Panc1 (cell line): ENCODE data around the gene UGT1A3.

Source experiments
- CTCF ChIP-seq: fragments of 450-650 bp; IDR thresholded peaks from 2 replicates; pipeline ENCODE4 v1.5.1; 2017; ENCODE audit warnings: mild to moderate bottlenecking
- POLR2AphosphoS5 ChIP-seq: IDR thresholded peaks from 2 replicates; pipeline ENCODE4 v1.6.1; 2012; ENCODE audit warnings: mild to moderate bottlenecking, low read depth, low read length, moderate library complexity
- REST ChIP-seq, 2 experiments: IDR thresholded peaks; 2 replicates each; pipeline ENCODE4 v1.6.1; 2011 to 2012; ENCODE audit warnings: low read depth in 2 of 2, control low read depth in 1 of 2, low read length in 1 of 2, mild to moderate bottlenecking in 1 of 2, moderate library complexity in 1 of 2; ENCODE audit not compliant: insufficient read depth in 1 of 2
- SIN3A ChIP-seq: IDR thresholded peaks from 2 replicates; pipeline ENCODE4 v1.6.1; 2012; ENCODE audit warnings: low read depth, mild to moderate bottlenecking, low read length, moderate library complexity, borderline replicate concordance; ENCODE audit not compliant: insufficient read depth

GRCh38 chr2:233740870-233741269 lies 12.0 kb downstream of the UGT1A3 start:
- TF ChIP-seq CTCF (no peak), POLR2AphosphoS5 (no peak), REST (IDR thresholded peaks at IDR 0.05; ENCODE audit: insufficient read depth in 1 of 2, low read depth in 2 of 2, low read length in 1 of 2) (no peak), SIN3A (no peak)
